Fibroblast of the aortic adventitia (primary cell): ENCODE measurements around the gene TMEM130. TPM values are rescaled to one million over a fixed set of nuclear protein-coding genes. Genes with fewer than 3 reads are reported as not detected.

ENCODE experiments used
- DNase-seq: peaks from one replicate; pipeline ENCODE4 v3.0.0-alpha.2; 2010; ENCODE audit warnings: low read depth
- H3K4me3 ChIP-seq: 2 replicates; pipeline ENCODE4 v1.5.1; 2011; ENCODE audit warnings: low read depth, mild to moderate bottlenecking, control low read depth, low read length, moderate library complexity
- total RNA-seq: library from RNA; depleted of rRNA; stranded (reverse); fragments of >200 nt; gene quantifications from 2 replicates; pipeline ENCODE4 v1.2.3, GENCODE V29; 2012; ENCODE audit warnings: low replicate concordance
- TF ChIP-seq, protein P1 (sequence below): IDR thresholded peaks from 2 replicates; pipeline ENCODE4 v1.5.1; 2011; ENCODE audit warnings: mild to moderate bottlenecking, low read length, control low read depth, inconsistent platforms; ENCODE audit not compliant: insufficient read depth

The TMEM130 gene
- total RNA-seq, 1 donor: 0.27 TPM

DNA sequence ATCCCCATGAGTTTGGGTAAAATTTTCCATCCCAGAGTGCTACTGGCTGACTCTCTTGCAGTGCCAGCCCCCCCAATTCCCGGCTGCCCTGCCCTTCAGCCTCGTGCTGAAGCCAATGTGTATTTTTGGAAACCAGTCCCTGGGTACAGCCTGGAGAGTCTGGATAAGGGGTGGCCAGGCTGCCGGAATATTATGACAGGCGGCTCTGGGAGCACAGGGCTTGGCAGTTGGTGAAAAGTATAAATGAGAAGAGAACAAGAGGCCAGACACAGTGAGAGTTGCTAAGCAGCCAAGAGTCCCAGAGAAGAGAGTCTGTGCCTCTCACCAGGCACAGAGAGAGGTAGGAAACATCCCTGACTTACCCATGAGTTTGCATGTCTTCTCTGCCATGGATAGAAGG, 53.6 kb downstream of the TMEM130 start:
- TF ChIP-seq, protein P1, sequence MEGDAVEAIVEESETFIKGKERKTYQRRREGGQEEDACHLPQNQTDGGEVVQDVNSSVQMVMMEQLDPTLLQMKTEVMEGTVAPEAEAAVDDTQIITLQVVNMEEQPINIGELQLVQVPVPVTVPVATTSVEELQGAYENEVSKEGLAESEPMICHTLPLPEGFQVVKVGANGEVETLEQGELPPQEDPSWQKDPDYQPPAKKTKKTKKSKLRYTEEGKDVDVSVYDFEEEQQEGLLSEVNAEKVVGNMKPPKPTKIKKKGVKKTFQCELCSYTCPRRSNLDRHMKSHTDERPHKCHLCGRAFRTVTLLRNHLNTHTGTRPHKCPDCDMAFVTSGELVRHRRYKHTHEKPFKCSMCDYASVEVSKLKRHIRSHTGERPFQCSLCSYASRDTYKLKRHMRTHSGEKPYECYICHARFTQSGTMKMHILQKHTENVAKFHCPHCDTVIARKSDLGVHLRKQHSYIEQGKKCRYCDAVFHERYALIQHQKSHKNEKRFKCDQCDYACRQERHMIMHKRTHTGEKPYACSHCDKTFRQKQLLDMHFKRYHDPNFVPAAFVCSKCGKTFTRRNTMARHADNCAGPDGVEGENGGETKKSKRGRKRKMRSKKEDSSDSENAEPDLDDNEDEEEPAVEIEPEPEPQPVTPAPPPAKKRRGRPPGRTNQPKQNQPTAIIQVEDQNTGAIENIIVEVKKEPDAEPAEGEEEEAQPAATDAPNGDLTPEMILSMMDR: no peak
- H3K4me3 ChIP-seq: no peak overlapping the region
- DNase-seq: no peak

DNA sequence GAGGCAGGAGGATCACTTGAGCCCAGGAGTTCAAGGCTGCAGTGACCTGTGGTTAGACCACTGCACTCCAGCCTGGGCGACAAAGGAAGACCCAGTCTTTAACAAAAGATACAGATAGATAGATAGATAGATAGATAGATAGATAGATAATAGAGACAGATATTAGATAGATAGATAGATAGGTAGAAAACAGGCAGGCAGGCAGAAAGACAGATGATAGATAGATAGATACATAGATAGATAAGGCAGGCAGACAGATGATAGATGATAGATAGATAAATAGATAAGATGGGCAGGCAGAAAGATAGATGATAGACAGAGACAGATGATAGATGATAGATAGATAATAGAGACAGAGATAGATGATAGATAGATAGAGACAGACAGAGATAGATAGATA, 54.5 kb downstream of the TMEM130 start:
- no peak for DNase-seq
- TF ChIP-seq, protein P1: no peak
- no peak overlapping the region for H3K4me3 ChIP-seq

DNA sequence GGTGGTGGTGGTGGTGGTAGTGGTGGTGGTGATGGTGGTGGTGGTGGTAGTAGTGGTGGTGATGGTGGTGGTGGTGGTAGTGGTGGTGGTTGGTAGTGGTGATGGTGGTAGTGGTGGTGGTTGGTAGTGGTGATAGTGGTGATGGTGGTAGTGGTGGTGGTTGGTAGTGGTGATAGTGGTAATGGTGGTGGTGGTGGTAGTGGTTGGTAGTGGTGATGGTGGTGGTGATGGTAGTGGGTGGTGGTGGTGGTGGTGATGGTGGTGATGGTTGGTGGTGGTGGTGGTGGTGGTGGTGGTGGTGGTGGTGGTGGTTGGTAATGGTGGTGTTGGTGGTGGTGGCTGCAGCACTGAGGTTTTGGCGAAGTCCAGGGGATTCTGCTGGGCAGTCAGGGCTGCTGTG, 58.5 kb downstream of the TMEM130 start:
- TF ChIP-seq, protein P1: no peak
- no peak for DNase-seq
- no peak overlapping the region for H3K4me3 ChIP-seq

DNA sequence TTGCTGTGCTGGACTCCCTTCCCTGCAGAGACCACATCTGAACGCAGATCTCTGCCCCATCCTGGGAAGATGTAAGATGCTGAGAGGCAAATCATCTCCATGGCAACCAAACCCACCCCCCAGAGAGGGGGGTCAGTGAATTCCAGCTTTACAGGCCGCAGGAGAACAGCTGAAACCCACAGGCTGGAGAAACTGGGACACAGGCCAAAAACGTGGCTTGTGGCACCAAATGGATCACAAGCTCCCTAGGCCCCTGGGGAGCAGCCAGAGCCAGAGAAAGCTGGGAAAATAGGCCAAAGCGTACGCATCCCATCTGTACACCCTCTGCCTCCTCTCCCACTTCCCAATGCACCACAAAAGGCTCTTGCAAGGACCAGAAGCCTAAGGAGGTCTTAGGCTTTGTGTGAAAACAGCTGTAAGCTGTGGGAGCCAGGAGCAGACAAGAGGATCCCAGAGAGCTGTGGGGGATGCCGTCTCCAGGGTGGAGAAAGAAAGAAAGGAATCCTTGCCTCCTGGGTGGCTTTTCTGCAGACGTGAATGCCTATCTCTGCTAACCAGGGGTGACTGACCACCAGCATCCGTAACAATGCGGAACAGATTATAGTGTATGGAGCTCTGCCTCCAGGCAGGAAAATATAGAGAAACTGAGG, 59.5 kb downstream of the TMEM130 start:
- DNase-seq: no peak

DNA sequence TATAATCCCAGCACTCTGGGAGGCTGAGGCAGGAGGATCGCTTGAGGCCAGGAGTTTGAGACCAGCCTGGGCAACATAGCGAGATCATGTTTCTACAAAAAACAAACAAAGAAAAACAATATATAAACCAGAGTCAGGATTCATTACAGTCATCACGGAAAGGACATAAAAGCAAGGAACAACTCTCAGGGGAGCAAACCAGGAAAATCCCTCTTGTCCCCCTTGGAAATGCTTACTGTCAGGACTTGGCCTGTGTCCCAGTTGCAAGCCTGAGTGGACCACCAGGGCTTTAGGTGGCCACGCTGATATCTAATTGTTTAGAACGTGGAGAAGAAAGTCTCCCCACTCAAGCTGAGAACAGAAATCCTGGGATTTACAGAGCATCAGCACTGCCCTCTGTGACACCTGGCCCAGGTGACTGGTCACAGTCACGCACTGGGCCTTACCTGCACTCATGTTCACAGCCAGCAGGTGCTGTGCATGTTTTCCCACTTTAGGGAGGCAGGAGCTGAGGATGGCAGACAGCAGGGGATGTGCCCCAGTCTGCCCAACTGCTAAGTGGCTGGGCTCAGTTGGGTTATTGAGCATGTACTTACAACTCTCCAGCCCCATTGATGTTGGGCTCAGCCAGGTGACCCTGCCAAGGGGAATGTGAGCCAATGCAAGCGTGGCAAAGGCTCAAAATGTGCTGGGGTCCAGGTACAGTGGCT, 60.9 kb downstream of the TMEM130 start:
- H3K4me3 ChIP-seq: no peak overlapping the region
- TF ChIP-seq, protein P1: no peak

More for the DNA sequence above, 59.5 kb downstream of the TMEM130 start:
- H3K4me3 ChIP-seq: no peak overlapping the region
- TF ChIP-seq, protein P1: no peak

DNA sequence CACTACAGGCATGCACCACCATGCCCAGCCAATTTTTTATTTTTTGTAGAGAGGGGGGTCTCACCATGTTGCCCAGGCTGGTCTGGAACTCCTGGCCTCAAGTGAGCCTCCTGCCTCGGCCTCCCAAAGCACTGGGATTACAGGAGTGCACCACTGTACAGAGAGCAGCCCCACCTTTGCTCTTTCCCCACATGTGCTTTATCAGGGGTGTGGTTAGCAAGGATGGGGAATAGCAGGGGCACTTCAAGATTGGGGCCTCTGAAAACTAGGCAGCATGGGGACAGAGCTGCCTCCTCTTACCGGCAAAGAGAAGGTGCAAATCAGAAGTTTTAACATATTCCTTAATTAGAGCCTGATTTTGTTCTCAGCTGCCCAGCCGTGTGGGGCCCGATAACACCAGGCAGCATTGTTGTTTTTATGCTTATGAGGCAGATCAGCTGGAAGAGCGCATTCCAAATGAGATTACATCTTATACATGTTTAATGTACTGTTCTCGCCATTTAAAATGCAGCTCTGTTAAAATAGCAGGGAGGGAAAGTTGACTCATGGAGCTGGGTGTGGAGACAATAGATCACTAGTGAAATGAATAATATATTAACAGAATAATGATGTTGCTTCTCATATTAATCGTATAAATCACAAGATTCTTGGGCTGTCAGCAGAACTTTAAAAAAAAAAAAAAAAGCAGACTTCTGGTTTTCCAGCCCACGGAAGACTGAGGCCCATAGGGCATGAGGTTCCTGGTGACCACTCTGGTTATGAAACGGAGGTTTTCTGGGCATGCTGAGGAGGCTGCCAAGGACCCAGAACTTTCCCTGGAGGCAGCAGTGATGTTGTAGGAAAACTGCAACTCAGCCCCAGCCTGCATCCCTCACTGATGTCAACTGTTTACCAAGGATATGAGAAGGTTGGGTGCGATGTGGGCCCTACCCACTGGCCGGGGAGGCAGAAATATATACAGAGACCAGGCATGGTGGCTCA, 62.5 kb downstream of the TMEM130 start:
- peak; percentile 26 for DNase-seq
- TF ChIP-seq, protein P1: no peak
- no peak overlapping the region for H3K4me3 ChIP-seq

More for the DNA sequence above, 60.9 kb downstream of the TMEM130 start:
- no peak for DNase-seq
